Measurements from ENCODE around the gene WDR62. TPM values are rescaled to one million over a fixed set of nuclear protein-coding genes. Genes with fewer than 3 reads are reported as not detected.

Gene WDR62
- total and polyA plus RNA-seq, 2 donors, result 0.27 to 2.3 TPM

- WGBS, result 90% methylated on average over 10 of the region's 10 CpGs
- H3K4me1 ChIP-seq (ENCODE audit: insufficient read depth), result no peaks in the 10 kb centered on the region
- DNase-seq (ENCODE audit: extremely low spot score), result no peak
- H3K4me3 ChIP-seq (ENCODE audit: low read depth, low read length), result no peak overlapping the region
- peaks cover 2% of the 10 kb centered on the region for H3K36me3 ChIP-seq (ENCODE audit: insufficient read depth)
- H3K27ac ChIP-seq (ENCODE audit: low read depth), result peak overlapping the region; percentile 99
Measured at GRCh38 chr19:36153126-36153525, 98.4 kb downstream of the WDR62 start.

Other genes starting within 250 kb of the WDR62 start
- gene PRODH2, start 242.1 kb upstream of the WDR62 start, total RNA-seq, result not detected
- gene PRODH2, start 242.1 kb upstream of the WDR62 start, polyA plus RNA-seq, result 0.18 TPM
- gene NPHS1, start 202.4 kb upstream of the WDR62 start, total RNA-seq, result 0.05 TPM
- gene NPHS1, start 202.4 kb upstream of the WDR62 start, polyA plus RNA-seq, result not detected
- gene KIRREL2, start 198.0 kb upstream of the WDR62 start, total RNA-seq, result not detected
- gene KIRREL2, start 198.0 kb upstream of the WDR62 start, polyA plus RNA-seq, result not detected
- 3.0 TPM for gene APLP1, start 186.3 kb upstream of the WDR62 start, total RNA-seq
- gene APLP1, start 186.3 kb upstream of the WDR62 start, polyA plus RNA-seq, result 5.8 TPM
- gene NFKBID, start 154.4 kb upstream of the WDR62 start, total RNA-seq, result 6.1 TPM
- 4.2 TPM for gene NFKBID, start 154.4 kb upstream of the WDR62 start, polyA plus RNA-seq
- 6.7 TPM for gene HCST, start 152.4 kb upstream of the WDR62 start, total RNA-seq
- gene HCST, start 152.4 kb upstream of the WDR62 start, polyA plus RNA-seq, result 17.3 TPM
- gene TYROBP, start 146.6 kb upstream of the WDR62 start, total RNA-seq, result 5.1 TPM
- 113 TPM for gene TYROBP, start 146.6 kb upstream of the WDR62 start, polyA plus RNA-seq
- gene LRFN3, start 118.5 kb upstream of the WDR62 start, total RNA-seq, result 1.9 TPM
- 17.2 TPM for gene LRFN3, start 118.5 kb upstream of the WDR62 start, polyA plus RNA-seq
- gene SDHAF1, start 59.7 kb upstream of the WDR62 start, total RNA-seq, result 10.9 TPM
- gene SDHAF1, start 59.7 kb upstream of the WDR62 start, polyA plus RNA-seq, result 37.6 TPM
- 0.58 TPM for gene SYNE4, start 46.1 kb upstream of the WDR62 start, total RNA-seq
- gene SYNE4, start 46.1 kb upstream of the WDR62 start, polyA plus RNA-seq, result 1.3 TPM
- 6.1 TPM for gene ALKBH6, start 40.7 kb upstream of the WDR62 start, total RNA-seq
- gene ALKBH6, start 40.7 kb upstream of the WDR62 start, polyA plus RNA-seq, result 26.4 TPM
- 8.5 TPM for gene CLIP3, start 22.0 kb upstream of the WDR62 start, total RNA-seq
- gene CLIP3, start 22.0 kb upstream of the WDR62 start, polyA plus RNA-seq, result 79.5 TPM
- 2.1 TPM for gene THAP8, start 612 bp upstream of the WDR62 start, total RNA-seq
- gene THAP8, start 612 bp upstream of the WDR62 start, polyA plus RNA-seq, result 20.1 TPM
- not detected for gene OVOL3, start 56.2 kb downstream of the WDR62 start, total RNA-seq
- not detected for gene OVOL3, start 56.2 kb downstream of the WDR62 start, polyA plus RNA-seq
- gene POLR2I, start 60.0 kb downstream of the WDR62 start, total RNA-seq, result 44.5 TPM
- gene POLR2I, start 60.0 kb downstream of the WDR62 start, polyA plus RNA-seq, result 78.9 TPM
- 80.6 TPM for gene TBCB, start 60.6 kb downstream of the WDR62 start, total RNA-seq
- gene TBCB, start 60.6 kb downstream of the WDR62 start, polyA plus RNA-seq, result 278 TPM
- gene CAPNS1, start 85.2 kb downstream of the WDR62 start, total RNA-seq, result 132 TPM
- 665 TPM for gene CAPNS1, start 85.2 kb downstream of the WDR62 start, polyA plus RNA-seq
- gene COX7A1, start 97.5 kb downstream of the WDR62 start, total RNA-seq, result 15.1 TPM
- gene COX7A1, start 97.5 kb downstream of the WDR62 start, polyA plus RNA-seq, result 92.0 TPM
- gene ZNF565, start 159.8 kb downstream of the WDR62 start, total RNA-seq, result 10.8 TPM
- gene ZNF565, start 159.8 kb downstream of the WDR62 start, polyA plus RNA-seq, result 4.0 TPM
- gene ZNF146, start 160.2 kb downstream of the WDR62 start, total RNA-seq, result 145 TPM
- gene ZNF146, start 160.2 kb downstream of the WDR62 start, polyA plus RNA-seq, result 39.2 TPM